HG03460 (cell line): ENCODE results near the gene MYL5.
"Not testable (repeated sequence)": the region's sequence is repeated elsewhere in the genome, so short reads cannot be mapped to it uniquely, and the experiment has no call there.

ENCODE experiments used
- ATAC-seq: cut with Tn5 transposase; IDR thresholded peaks from one replicate; pipeline ENCODE4 v1.9.1; 2021; ENCODE audit not compliant: unreplicated experiment

Gene MYL5

GRCh38 chr4:635851-636627 is 38.3 kb upstream of the MYL5 start:
- ATAC-seq = no peak

DNA sequence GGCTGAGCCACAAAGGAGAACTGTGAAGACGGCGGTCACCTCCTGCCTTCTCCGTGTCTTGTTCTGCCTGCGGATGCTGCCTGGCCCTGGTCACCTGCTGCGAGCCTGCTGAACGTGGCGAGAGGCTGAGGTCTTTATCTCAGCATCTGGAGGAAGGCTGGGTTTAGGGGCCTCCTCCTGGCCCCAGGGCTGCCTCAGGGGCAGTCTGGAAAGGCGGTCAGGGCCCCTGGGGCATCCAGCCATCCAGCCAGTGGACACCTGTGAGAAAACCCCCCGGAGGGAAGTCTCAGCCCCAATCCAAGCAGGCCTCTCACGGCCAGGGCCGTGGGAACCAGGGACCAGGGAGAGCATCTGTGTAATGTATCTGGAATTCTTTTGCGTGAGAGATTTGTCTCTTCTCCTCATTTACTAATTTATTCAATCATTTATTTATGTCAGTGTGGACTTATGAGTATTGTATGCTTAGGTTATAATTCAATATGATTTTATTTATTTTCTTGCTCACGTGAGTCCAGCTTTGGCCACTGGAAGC is 37.6 kb upstream of the MYL5 start:
- no peak for ATAC-seq

- no peak for ATAC-seq
These were observed 36.6 kb upstream of the MYL5 start for GRCh38 chr4:637536-638280.

DNA sequence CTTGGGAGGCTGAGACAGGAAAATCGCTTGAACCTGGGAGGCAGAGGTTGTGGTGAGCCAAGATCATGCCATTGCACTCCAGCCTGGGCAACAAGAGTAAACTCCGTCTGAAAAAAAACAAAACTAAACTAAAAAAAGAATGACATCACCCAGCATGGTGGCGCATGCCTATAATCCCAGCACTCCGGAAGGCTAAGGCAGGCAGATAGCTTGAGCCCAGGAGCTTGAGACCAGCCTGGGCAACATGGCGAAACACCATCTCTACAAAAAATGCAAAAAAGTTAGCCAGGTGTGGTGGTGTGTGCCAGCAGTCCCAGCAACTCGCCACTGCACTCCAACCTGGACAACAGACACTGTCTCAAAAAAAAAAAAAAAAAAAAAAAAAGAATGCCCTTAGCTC is 32.0 kb upstream of the MYL5 start:
- not testable (repeated sequence) for ATAC-seq

- no peak for ATAC-seq
These were observed 27.9 kb upstream of the MYL5 start for GRCh38 chr4:646460-646859.

DNA sequence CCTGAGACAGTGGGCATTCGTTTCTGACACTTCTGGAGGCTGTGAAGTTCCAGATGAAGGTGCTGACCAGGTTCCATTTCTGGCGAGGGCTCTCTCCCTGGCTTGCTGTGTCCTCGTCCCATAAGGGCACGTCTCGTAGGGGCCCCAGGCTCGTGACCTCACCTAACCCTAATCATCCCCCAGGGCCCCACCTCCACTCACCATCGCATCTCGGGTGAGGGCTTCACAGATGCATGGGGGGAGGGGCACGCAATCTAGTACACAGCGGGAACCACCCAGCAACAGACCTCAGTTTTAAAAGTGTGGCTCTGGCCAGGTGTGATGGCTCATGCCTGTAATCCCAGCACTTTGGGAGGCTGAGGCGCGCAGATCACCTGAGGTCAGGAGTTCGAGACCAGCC is 26.9 kb upstream of the MYL5 start:
- ATAC-seq = no peak

- no peak for ATAC-seq
These were observed 25.6 kb upstream of the MYL5 start for GRCh38 chr4:648579-649292.

DNA sequence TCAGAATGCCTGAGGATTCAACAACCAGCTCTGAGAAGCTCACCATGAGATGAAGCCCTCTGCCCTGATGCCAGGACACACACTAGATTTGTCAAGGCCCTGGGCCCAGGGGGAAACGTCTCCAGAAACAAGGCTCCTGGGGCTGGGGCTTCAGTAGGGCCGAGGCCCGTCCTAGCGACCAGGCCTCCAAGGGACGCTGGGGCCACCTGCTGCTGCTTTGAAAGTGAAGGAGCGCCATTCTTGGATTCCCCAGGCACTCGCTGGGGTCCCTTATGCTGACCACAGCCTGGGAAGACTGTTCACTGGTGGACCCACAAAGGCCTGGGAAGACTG is 25.1 kb upstream of the MYL5 start:
- no peak for ATAC-seq

DNA sequence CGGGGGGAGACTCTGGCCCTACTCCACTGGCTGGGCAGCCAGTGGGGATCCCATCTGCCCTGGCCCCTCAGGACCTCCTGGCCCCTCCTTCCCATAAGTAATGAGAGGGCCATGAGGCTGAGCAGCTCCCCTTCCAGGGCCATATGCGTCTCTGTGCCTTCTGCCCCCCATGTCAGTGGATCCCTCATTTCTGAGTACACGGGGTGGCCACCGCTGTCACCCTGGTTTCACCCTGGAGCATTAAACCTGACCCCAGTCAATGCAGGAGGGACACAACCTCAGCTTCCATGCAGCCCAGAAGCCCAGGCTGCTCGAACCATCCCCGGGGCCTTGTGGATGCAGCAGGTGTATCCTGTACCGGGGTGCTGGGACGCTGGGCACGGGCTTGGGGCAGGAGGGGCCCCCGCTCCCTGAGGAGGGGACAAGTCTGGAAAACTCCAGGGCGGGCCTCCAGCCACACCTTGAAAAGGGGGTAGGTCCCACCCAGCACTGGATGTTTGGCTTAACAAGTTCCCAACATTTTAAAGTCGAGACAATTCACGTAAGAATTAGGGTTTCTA is 24.5 kb upstream of the MYL5 start:
- no peak for ATAC-seq

- ATAC-seq = no peak
These were observed 23.9 kb upstream of the MYL5 start for GRCh38 chr4:650461-650860.

DNA sequence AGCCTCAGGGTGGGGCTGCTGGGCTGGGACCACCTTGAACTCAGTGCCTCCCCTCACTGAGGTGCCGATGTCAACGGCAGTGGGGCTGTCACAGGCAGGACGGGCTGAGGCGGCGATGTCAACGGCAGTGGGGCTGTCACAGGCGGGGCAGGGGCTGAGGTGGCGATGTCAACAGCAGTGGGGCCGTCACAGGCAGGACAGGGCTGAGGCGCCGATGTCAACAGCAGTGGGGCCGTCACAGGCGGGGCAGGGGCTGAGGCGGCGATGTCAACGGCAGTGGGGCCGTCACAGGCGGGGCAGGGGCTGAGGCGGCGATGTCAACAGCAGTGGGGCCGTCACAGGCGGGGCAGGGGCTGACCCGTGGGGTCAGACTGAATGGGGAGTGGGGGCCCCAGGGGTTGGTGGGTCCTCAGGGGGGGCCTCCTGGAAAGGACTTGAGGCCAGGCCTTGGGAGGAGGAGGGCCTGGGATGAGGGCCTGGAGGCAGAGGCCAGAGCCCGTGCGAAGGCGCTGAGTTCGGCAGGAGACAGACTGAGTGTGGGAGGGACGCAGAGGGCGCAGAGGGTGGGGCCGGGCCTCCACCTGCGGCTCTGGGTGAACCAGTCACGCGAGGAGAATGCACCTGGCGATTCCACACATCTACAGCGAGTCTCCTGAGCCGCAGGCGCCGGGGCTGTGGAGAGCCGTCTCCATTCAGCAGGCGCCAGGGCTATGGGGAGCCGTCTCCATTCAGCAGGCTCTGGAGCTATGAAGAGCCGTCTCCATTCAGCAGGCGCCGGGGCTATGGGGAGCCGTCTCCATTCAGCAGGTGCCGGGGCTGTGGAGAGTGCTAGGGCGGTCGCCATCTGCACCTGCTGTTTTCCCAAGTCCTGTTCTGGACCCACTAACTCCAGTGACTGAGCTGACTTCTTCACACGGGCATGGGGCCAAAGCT is 23.1 kb upstream of the MYL5 start:
- ATAC-seq = no peak

- ATAC-seq = no peak
These were observed 22.3 kb upstream of the MYL5 start for GRCh38 chr4:651884-652642.

DNA sequence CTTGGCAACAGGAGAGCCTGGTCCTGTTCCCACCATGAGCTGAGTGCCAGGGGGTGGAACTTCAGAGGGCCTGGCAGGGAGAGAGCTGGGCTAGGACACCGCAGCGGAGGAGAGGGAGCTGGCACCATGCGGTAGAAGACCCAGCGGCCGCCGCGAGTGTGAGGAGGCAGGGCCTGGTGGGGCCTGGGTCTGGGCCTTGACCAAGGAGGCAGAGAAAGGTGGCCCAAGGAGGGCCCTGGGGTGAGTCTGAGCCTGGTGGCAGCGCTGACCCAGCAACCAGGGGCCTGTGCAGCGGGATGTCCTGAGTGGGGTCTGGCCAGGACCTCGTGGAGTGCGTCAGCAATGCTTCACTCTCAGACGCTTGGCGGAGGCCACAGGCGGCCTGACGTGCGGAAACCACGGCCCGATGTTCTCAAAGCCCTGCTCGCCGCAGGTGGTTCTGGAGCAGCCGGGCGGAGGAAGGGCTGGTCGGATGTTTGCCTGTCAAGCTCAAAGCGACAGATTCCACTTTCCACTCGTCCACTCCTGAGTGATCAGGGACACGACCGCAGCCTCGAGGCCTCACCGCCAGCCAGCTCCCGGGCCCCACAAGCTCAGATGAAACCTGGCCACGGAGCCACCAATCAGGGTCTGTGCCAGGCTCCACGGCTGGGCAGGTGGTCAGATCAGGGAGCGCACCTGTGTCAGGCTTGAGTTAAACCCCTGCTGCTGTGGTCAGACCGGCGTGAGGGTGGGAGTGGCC is 21.1 kb upstream of the MYL5 start:
- ATAC-seq = no peak

DNA sequence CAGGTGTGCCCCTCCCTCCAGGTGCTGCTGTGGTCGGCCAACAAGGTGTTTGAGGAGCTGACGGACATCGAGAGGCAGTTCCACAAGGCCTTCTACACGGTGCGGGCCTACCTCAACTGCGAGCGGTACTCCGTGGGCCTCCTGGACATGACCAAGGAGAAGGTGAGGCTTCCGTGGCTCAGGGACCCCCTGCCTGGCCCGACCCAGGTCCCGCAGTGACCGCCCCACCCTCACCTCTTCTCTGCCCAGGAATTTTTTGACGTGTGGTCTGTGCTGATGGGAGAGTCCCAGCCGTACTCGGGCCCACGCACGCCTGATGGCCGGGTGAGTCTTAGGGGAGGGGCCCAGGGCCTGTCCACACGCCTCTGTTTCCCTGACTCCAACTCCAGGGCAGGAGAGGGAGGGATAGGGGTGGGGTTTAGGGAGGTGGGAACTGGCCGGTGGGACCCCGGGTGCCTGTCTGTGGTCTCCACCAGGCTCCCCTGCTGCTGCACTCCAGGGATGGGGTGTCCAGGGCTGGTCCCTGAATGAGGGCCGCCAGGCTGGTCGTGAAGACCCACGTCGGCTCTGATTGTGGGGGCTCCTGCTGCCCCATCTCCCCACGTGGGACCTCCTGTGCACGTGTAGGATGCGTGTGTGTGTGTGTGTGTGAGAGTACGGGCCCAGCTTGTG is 20.4 kb upstream of the MYL5 start:
- ATAC-seq = no peak

GRCh38 chr4:654503-654845 is 19.9 kb upstream of the MYL5 start:
- ATAC-seq = no peak

DNA sequence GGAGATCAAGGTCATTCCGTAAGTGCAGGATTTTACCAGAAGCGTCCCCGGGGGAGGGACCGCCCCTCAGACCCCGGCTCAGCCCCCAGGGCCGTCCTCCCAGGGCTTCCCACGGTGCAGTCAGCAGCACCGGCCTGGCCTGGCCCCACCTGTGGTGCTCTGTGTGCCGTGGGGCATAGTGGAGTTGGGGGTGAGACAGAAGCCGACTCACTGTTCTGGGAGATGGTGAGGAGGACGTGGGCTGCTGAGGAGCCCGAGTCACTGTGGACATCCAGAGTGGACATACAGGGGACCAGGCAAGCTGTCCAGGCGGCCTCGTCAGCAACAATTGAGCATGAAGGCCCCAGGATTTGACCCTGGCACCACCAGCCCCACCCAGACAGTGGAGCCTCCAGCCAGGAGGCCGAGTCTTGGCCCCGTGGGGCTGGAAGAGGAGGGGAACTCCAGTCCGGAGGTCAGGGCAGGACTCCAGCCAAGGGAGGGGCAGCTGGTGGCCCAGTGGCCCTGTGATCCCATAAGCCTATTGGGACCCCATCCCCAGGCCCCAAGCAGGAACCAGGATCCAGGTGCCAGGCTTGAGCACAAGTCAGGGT is 19.4 kb upstream of the MYL5 start:
- no peak for ATAC-seq

DNA sequence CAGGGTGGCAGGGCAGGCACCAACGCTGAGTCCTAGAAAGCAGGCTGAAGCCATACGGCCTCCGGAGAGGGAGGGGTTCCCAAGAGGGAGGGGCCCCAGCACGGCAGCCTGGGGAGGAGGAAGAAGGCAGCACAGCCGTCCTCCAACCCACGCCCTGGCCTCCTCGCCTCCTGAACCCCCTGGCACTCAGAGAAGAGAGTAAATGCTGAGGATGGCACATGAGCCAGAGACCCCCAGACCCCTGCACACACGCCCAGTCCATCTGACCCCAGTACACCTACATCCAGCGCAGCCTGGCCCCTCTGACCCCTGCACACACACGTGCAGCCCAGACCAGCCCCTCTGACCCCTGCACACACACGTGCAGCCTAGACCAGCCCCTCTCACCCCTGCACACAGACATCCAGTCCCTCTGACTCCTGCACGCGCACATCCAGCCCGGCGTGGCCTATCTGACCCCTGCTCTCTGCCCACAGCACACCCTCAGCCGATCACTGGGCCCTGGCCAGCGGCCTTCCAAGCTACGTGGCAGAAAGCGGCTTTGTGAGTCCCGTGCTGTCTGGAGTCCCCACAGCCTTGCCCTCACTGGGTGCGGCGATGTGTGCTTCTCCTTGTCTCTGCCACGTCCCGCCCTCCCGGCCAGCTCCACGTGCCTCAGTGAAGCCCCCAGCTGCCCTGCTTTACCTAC is 18.7 kb upstream of the MYL5 start:
- no peak for ATAC-seq
